Trophoblast cell (in vitro differentiated cells and primary cell): ENCODE data around the gene ZNF580.

Source experiments
- DNase-seq, 2 donors: peaks; one replicate each; pipeline ENCODE4 v3.0.0-alpha.2; 2016
- H2AFZ ChIP-seq: 2 replicates; pipeline ENCODE4 v1.6.1; 2013; ENCODE audit warnings: low read length, moderate library complexity, mild to moderate bottlenecking; ENCODE audit not compliant: insufficient read depth, poor library complexity
- H2AK5ac ChIP-seq: 2 replicates; pipeline ENCODE4 v1.6.1; 2013; ENCODE audit warnings: mild to moderate bottlenecking, low read length
- H2BK120ac ChIP-seq: 2 replicates; pipeline ENCODE4 v1.6.1; 2013; ENCODE audit warnings: low read length, mild to moderate bottlenecking, moderate library complexity; ENCODE audit not compliant: insufficient read depth, poor library complexity
- H2BK12ac ChIP-seq: 2 replicates; pipeline ENCODE4 v1.6.1; 2013; ENCODE audit warnings: mild to moderate bottlenecking, low read length, moderate library complexity
- H2BK5ac ChIP-seq: 2 replicates; pipeline ENCODE4 v1.6.1; 2013; ENCODE audit warnings: low read length, low read depth, moderate library complexity, mild to moderate bottlenecking; ENCODE audit not compliant: poor library complexity
- H3K14ac ChIP-seq: 2 replicates; pipeline ENCODE4 v1.6.1; 2013; ENCODE audit warnings: mild to moderate bottlenecking, low read length
- H3K18ac ChIP-seq: 2 replicates; pipeline ENCODE4 v1.6.1; 2013; ENCODE audit warnings: mild to moderate bottlenecking, low read length
- H3K23ac ChIP-seq: 2 replicates; pipeline ENCODE4 v1.6.1; 2013; ENCODE audit warnings: low read length
- H3K27ac ChIP-seq: 2 replicates; pipeline ENCODE4 v1.5.1; 2013; ENCODE audit warnings: low read depth, mild to moderate bottlenecking, inconsistent platforms, low read length, moderate library complexity
- H3K27me3 ChIP-seq: 2 replicates; pipeline ENCODE4 v1.6.1; 2013; ENCODE audit warnings: inconsistent platforms, mild to moderate bottlenecking, low read length, moderate library complexity; ENCODE audit not compliant: insufficient read depth
- H3K36me3 ChIP-seq, 2 experiments: 1 replicate in 1 of 2; 2 replicates in 1 of 2; pipeline ENCODE4 v1.6.1; 2013; ENCODE audit warnings: low read length in 2 of 2, mild to moderate bottlenecking in 2 of 2, moderate library complexity in 1 of 2; ENCODE audit not compliant: insufficient read depth in 2 of 2, control insufficient read depth in 1 of 2
- H3K4ac ChIP-seq: 2 replicates; pipeline ENCODE4 v1.6.1; 2013; ENCODE audit warnings: low read depth, mild to moderate bottlenecking, low read length, moderate library complexity
- H3K4me1 ChIP-seq, 2 experiments: 1 replicate in 1 of 2; 2 replicates in 1 of 2; pipeline ENCODE4 v1.6.1; 2013; ENCODE audit warnings: low read length in 2 of 2, mild to moderate bottlenecking in 2 of 2, moderate library complexity in 1 of 2; ENCODE audit not compliant: insufficient read depth in 2 of 2, control insufficient read depth in 1 of 2
- H3K4me2 ChIP-seq: 2 replicates; pipeline ENCODE4 v1.6.1; 2013; ENCODE audit warnings: inconsistent platforms, mild to moderate bottlenecking, low read length, moderate library complexity
- H3K4me3 ChIP-seq: 2 replicates; pipeline ENCODE4 v1.5.1; 2013; ENCODE audit warnings: mild to moderate bottlenecking, low read depth, low read length, inconsistent platforms
- H3K79me1 ChIP-seq: one replicate; pipeline ENCODE4 v1.6.1; 2013; ENCODE audit warnings: low read length
- H3K79me2 ChIP-seq: 2 replicates; pipeline ENCODE4 v1.6.1; 2013; ENCODE audit warnings: low read length, mild to moderate bottlenecking; ENCODE audit not compliant: control insufficient read depth, insufficient read depth, poor library complexity
- H3K9ac ChIP-seq: 2 replicates; pipeline ENCODE4 v1.6.1; 2013; ENCODE audit warnings: mild to moderate bottlenecking, low read length
- H3K9me3 ChIP-seq: 2 replicates; pipeline ENCODE4 v1.6.1; 2013; ENCODE audit warnings: low read depth, mild to moderate bottlenecking, control low read depth, inconsistent platforms, low read length; ENCODE audit not compliant: insufficient read depth
- H4K12ac ChIP-seq: 2 replicates; pipeline ENCODE4 v1.6.1; 2013; ENCODE audit warnings: low read depth, mild to moderate bottlenecking, low read length, moderate library complexity
- H4K8ac ChIP-seq: 2 replicates; pipeline ENCODE4 v1.6.1; 2013; ENCODE audit warnings: low read depth, mild to moderate bottlenecking, low read length, moderate library complexity
- H4K91ac ChIP-seq: one replicate; pipeline ENCODE4 v1.6.1; 2013; ENCODE audit warnings: low read depth, mild to moderate bottlenecking, low read length, moderate library complexity
- WGBS: extraction: QIAGEN DNeasy Blood & Tissue Kit; methylation state at CpG from one replicate; pipeline ENCODE4 v1.1.7; 2013; ENCODE audit warnings: missing lambda C conversion rate; ENCODE audit not compliant: insufficient read length, insufficient coverage; ENCODE audit errors: extremely low coverage; 5-methylcytosine and 5-hydroxymethylcytosine counted together

The ZNF580 gene

DNA sequence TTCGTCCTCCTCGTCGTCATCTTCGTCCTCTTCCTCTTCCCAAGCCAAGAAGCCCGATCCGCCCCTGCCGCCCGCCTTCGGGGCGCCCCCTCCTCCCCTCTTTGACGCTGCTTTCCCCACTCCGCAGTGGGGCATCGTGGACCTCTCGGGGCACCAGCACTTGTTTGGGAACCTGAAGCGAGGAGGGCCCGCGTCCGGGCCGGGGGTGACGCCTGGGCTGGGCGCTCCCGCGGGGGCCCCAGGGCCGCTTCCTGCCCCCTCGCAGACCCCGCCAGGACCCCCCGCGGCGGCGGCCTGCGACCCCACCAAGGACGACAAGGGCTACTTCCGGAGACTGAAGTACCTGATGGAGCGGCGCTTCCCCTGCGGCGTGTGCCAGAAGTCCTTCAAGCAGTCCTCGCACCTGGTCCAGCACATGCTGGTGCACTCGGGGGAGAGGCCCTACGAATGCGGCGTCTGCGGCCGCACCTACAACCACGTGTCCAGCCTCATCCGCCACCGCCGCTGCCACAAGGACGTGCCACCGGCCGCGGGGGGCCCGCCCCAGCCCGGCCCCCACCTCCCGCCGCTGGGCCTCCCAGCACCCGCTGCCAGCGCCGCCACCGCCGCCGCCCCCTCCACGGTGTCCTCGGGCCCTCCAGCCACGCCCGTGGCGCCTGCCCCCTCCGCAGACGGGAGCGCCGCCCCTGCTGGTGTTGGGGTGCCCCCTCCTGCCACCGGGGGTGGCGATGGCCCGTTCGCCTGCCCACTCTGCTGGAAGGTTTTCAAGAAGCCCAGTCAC is 26.7 kb upstream of the ZNF580 start:
- no peak overlapping the region for H4K12ac ChIP-seq
- H2AK5ac ChIP-seq: no peak overlapping the region
- no peak overlapping the region for H3K18ac ChIP-seq
- H3K14ac ChIP-seq: no peak overlapping the region
- DNase-seq: no peak
- no peak overlapping the region for H2AFZ ChIP-seq
- H3K4me1 ChIP-seq: no peaks in the 10 kb centered on the region
- H3K4ac ChIP-seq: no peak overlapping the region
- H3K27ac ChIP-seq: no peak overlapping the region
- H3K4me3 ChIP-seq: no peak overlapping the region
- H4K8ac ChIP-seq: no peak overlapping the region
- H3K23ac ChIP-seq: no peak overlapping the region
- H4K91ac ChIP-seq: no peak overlapping the region
- no peaks in the 10 kb centered on the region for H3K27me3 ChIP-seq
- peaks cover 7% of the 10 kb centered on the region for H3K9me3 ChIP-seq
- WGBS: 100% methylated on average over 5 of the region's 75 CpGs
- no peak overlapping the region for H2BK5ac ChIP-seq
- no peak overlapping the region for H2BK120ac ChIP-seq
- H2BK12ac ChIP-seq: no peak overlapping the region
- no peaks in the 10 kb centered on the region for H3K79me2 ChIP-seq
- peaks cover 45 to 51% of the 10 kb centered on the region in 2 experiments for H3K36me3 ChIP-seq
- H3K79me1 ChIP-seq: no peaks in the 10 kb centered on the region
- no peak overlapping the region for H3K9ac ChIP-seq
- no peak overlapping the region for H3K4me2 ChIP-seq

DNA sequence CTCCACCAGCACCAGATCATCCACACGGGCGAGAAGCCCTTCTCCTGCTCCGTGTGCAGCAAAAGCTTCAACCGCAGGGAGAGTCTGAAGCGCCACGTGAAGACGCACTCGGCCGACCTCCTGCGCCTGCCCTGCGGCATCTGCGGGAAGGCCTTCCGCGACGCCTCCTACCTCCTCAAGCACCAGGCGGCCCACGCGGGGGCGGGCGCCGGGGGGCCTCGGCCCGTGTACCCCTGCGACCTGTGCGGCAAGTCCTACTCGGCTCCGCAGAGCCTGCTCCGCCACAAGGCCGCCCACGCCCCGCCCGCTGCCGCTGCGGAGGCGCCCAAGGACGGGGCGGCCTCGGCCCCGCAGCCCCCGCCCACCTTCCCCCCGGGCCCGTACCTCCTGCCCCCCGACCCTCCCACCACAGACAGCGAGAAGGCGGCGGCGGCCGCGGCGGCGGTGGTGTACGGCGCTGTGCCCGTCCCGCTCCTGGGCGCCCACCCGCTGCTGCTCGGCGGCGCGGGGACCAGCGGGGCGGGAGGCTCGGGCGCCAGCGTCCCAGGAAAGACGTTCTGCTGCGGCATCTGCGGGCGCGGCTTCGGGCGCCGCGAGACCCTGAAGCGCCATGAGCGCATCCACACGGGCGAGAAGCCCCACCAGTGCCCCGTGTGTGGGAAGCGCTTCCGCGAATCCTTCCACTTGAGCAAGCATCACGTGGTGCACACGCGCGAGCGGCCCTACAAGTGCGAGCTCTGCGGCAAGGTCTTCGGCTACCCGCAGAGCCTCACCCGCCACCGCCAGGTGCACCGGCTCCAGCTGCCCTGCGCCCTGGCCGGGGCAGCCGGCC is 25.9 kb upstream of the ZNF580 start:
- no peak overlapping the region for H3K4me3 ChIP-seq
- no peak overlapping the region for H2BK5ac ChIP-seq
- no peak overlapping the region for H4K12ac ChIP-seq
- H3K4me2 ChIP-seq: no peak overlapping the region
- no CpG with 5 or more reads among the region's 98 CpGs for WGBS
- H3K14ac ChIP-seq: no peak overlapping the region
- H3K79me2 ChIP-seq: no peaks in the 10 kb centered on the region
- H4K91ac ChIP-seq: no peak overlapping the region
- H3K9ac ChIP-seq: no peak overlapping the region
- H2BK120ac ChIP-seq: no peak overlapping the region
- H3K79me1 ChIP-seq: no peaks in the 10 kb centered on the region
- no peak overlapping the region for H2AFZ ChIP-seq
- peaks cover 42 to 45% of the 10 kb centered on the region in 2 experiments for H3K36me3 ChIP-seq
- peaks cover 7% of the 10 kb centered on the region for H3K9me3 ChIP-seq
- no peaks in the 10 kb centered on the region for H3K27me3 ChIP-seq
- H2AK5ac ChIP-seq: no peak overlapping the region
- H3K4me1 ChIP-seq: no peaks in the 10 kb centered on the region
- no peak overlapping the region for H2BK12ac ChIP-seq
- DNase-seq: no peak
- H3K18ac ChIP-seq: no peak overlapping the region
- no peak overlapping the region for H3K27ac ChIP-seq
- no peak overlapping the region for H3K4ac ChIP-seq
- H4K8ac ChIP-seq: no peak overlapping the region
- no peak overlapping the region for H3K23ac ChIP-seq

DNA sequence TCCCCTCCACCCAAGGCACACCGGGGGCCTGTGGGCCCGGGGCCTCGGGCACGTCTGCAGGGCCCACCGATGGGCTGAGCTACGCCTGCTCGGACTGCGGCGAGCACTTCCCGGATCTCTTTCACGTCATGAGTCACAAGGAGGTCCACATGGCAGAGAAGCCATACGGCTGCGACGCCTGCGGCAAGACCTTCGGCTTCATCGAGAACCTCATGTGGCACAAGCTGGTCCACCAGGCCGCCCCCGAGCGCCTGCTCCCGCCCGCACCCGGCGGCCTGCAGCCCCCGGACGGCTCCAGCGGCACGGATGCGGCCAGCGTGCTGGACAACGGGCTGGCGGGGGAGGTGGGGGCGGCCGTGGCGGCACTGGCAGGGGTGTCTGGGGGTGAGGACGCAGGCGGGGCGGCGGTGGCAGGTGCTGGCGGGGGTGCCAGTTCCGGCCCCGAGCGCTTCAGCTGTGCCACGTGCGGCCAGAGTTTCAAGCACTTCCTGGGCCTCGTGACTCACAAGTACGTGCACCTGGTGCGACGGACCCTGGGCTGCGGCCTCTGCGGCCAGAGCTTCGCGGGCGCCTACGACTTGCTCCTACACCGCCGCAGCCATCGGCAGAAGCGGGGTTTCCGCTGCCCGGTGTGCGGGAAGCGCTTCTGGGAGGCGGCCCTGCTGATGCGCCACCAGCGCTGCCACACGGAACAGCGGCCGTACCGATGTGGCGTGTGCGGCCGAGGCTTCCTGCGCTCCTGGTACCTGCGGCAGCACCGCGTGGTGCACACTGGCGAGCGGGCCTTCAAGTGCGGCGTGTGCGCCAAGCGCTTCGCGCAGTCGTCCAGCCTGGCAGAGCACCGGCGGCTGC is 25.0 kb upstream of the ZNF580 start:
- no peak overlapping the region for H2BK12ac ChIP-seq
- peaks cover 7% of the 10 kb centered on the region for H3K9me3 ChIP-seq
- H2AK5ac ChIP-seq: no peak overlapping the region
- H4K91ac ChIP-seq: no peak overlapping the region
- DNase-seq: no peak
- H3K79me2 ChIP-seq: no peaks in the 10 kb centered on the region
- H3K4me2 ChIP-seq: no peak overlapping the region
- no peak overlapping the region for H4K8ac ChIP-seq
- no peak overlapping the region for H3K4me3 ChIP-seq
- no peaks in the 10 kb centered on the region for H3K4me1 ChIP-seq
- H3K14ac ChIP-seq: no peak overlapping the region
- no peak overlapping the region for H2AFZ ChIP-seq
- H3K4ac ChIP-seq: no peak overlapping the region
- no peak overlapping the region for H3K18ac ChIP-seq
- no CpG with 5 or more reads among the region's 88 CpGs for WGBS
- H3K36me3 ChIP-seq: peaks cover 39 to 45% of the 10 kb centered on the region in 2 experiments
- no peaks in the 10 kb centered on the region for H3K27me3 ChIP-seq
- H3K79me1 ChIP-seq: no peaks in the 10 kb centered on the region
- H3K23ac ChIP-seq: no peak overlapping the region
- H3K9ac ChIP-seq: no peak overlapping the region
- H3K27ac ChIP-seq: no peak overlapping the region
- no peak overlapping the region for H4K12ac ChIP-seq
- H2BK120ac ChIP-seq: no peak overlapping the region
- no peak overlapping the region for H2BK5ac ChIP-seq

DNA sequence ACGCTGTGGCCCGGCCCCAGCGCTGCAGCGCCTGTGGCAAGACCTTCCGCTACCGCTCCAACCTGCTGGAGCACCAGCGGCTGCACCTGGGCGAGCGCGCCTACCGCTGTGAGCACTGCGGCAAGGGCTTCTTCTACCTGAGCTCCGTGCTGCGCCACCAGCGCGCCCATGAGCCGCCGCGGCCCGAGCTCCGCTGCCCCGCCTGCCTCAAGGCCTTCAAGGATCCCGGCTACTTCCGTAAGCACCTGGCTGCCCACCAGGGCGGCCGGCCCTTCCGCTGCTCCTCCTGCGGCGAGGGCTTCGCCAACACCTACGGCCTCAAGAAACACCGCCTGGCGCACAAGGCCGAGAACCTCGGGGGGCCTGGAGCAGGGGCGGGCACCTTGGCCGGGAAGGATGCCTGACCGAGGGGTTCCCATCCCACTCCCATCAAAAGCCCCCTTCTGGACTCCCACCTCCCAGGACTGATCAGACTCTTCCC is 24.4 kb upstream of the ZNF580 start:
- Histone ChIP-seq H3K18ac (no peak overlapping the region), H3K4me1 (no peaks in the 10 kb centered on the region), H2BK120ac (no peak overlapping the region), H2AFZ (no peak overlapping the region), H3K4me3 (no peak overlapping the region), H3K9me3 (peaks cover 10% of the 10 kb centered on the region), H3K36me3 (peaks cover 39 to 49% of the 10 kb centered on the region in 2 experiments), H3K4ac (no peak overlapping the region), H3K79me2 (no peaks in the 10 kb centered on the region), H4K12ac (no peak overlapping the region), H3K27ac (no peak overlapping the region), H2AK5ac (no peak overlapping the region), H4K8ac (no peak overlapping the region), H2BK12ac (no peak overlapping the region), H3K79me1 (no peaks in the 10 kb centered on the region), H3K27me3 (no peaks in the 10 kb centered on the region), H3K14ac (no peak overlapping the region), H3K4me2 (no peak overlapping the region), H4K91ac (no peak overlapping the region), H3K23ac (no peak overlapping the region), H3K9ac (no peak overlapping the region), H2BK5ac (no peak overlapping the region)
- WGBS: no CpG with 5 or more reads among the region's 38 CpGs
- no peak for DNase-seq
